Measurements from ENCODE around the gene FLT1.

Gene FLT1

GRCh38 chr13:28526876-28527275 is 31.9 kb upstream of the FLT1 start:
- Histone ChIP-seq H3K9me3 (ENCODE audit: control insufficient read depth in 1 of 2, low read length in 2 of 2) (no peaks in the 10 kb centered on the region), H3K27ac (ENCODE audit: low read length) (no peak overlapping the region), H3K4me1 (ENCODE audit: control insufficient read depth in 1 of 2, insufficient read depth in 2 of 2, low read length in 2 of 2) (peaks cover 9 to 12% of the 10 kb centered on the region in 2 donors), H3K4me3 (ENCODE audit: low read depth in 1 of 2, low read length in 2 of 2) (no peak overlapping the region), H3K27me3 (ENCODE audit: low read depth, low read length) (peaks cover 16% of the 10 kb centered on the region), H3K36me3 (ENCODE audit: control insufficient read depth in 1 of 2, insufficient read depth in 2 of 2, low read length in 2 of 2) (no peaks in the 10 kb centered on the region)

DNA sequence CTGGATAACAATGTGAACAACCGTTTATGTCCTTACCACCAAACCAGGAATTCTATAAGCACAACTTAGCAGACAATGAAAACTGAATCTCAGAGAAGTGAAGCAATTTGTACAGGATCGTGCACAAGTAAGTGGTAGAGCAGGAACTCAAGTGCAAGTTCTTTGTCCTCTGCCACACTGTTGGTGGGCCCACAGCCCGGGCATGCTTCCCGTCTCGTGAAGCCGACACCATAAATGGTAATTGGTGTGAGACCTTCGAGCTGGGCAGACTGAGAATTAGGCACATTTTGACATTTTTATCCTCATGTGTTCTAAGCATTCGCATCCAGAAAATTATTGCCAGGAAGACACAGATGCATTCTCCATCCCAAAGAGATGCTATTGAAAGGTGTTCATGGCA is 27.9 kb upstream of the FLT1 start:
- Histone ChIP-seq H3K27me3 (ENCODE audit: low read depth, low read length) (no peaks in the 10 kb centered on the region), H3K4me1 (ENCODE audit: control insufficient read depth in 1 of 2, insufficient read depth in 2 of 2, low read length in 2 of 2) (no peaks in the 10 kb centered on the region), H3K36me3 (ENCODE audit: control insufficient read depth in 1 of 2, insufficient read depth in 2 of 2, low read length in 2 of 2) (no peaks in the 10 kb centered on the region), H3K27ac (ENCODE audit: low read length) (no peak overlapping the region), H3K4me3 (ENCODE audit: low read depth in 1 of 2, low read length in 2 of 2) (no peak overlapping the region), H3K9me3 (ENCODE audit: control insufficient read depth in 1 of 2, low read length in 2 of 2) (no peaks in the 10 kb centered on the region)

DNA sequence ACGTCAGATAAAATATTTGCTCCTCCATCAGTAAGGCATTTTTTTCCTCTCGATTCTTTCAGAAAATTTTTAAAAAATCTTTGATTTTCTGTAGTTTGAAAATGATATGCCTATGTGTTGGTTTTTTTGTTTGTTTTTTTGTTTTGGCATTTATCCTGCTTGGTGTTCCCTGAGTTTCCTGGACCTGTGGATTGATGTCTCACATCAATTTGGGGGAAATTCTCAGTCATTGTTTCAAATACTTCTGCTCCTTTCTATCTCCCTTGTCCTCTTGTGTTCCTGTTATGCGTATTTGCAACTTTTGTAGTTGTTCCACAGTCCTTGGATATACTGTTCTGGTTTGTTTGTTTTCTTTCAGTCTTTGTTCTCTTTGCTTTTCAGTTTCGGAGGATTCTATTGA is 18.8 kb upstream of the FLT1 start:
- Histone ChIP-seq H3K27me3 (ENCODE audit: low read depth, low read length) (no peaks in the 10 kb centered on the region), H3K4me1 (ENCODE audit: control insufficient read depth in 1 of 2, insufficient read depth in 2 of 2, low read length in 2 of 2) (no peaks in the 10 kb centered on the region), H3K4me3 (ENCODE audit: low read depth in 1 of 2, low read length in 2 of 2) (no peak overlapping the region), H3K27ac (ENCODE audit: low read length) (no peak overlapping the region), H3K36me3 (ENCODE audit: control insufficient read depth in 1 of 2, insufficient read depth in 2 of 2, low read length in 2 of 2) (no peaks in the 10 kb centered on the region), H3K9me3 (ENCODE audit: control insufficient read depth in 1 of 2, low read length in 2 of 2) (no peaks in the 10 kb centered on the region)

GRCh38 chr13:28510542-28510941 is 15.6 kb upstream of the FLT1 start:
- no peak overlapping the region for H3K4me3 ChIP-seq (ENCODE audit: low read depth in 1 of 2, low read length in 2 of 2)
- H3K27me3 ChIP-seq (ENCODE audit: low read depth, low read length) = no peaks in the 10 kb centered on the region
- H3K36me3 ChIP-seq (ENCODE audit: control insufficient read depth in 1 of 2, insufficient read depth in 2 of 2, low read length in 2 of 2) = no peaks in the 10 kb centered on the region
- no peaks in the 10 kb centered on the region for H3K9me3 ChIP-seq (ENCODE audit: control insufficient read depth in 1 of 2, low read length in 2 of 2)
- H3K27ac ChIP-seq (ENCODE audit: low read length) = no peak overlapping the region
- no peaks in the 10 kb centered on the region for H3K4me1 ChIP-seq (ENCODE audit: control insufficient read depth in 1 of 2, insufficient read depth in 2 of 2, low read length in 2 of 2)

- Histone ChIP-seq H3K27ac (ENCODE audit: low read length) (no peak overlapping the region), H3K4me3 (ENCODE audit: low read depth in 1 of 2, low read length in 2 of 2) (no peak overlapping the region), H3K27me3 (ENCODE audit: low read depth, low read length) (no peaks in the 10 kb centered on the region), H3K36me3 (ENCODE audit: control insufficient read depth in 1 of 2, insufficient read depth in 2 of 2, low read length in 2 of 2) (no peaks in the 10 kb centered on the region), H3K9me3 (ENCODE audit: control insufficient read depth in 1 of 2, low read length in 2 of 2) (no peaks in the 10 kb centered on the region), H3K4me1 (ENCODE audit: control insufficient read depth in 1 of 2, insufficient read depth in 2 of 2, low read length in 2 of 2) (no peaks in the 10 kb centered on the region)
These were observed 15.1 kb upstream of the FLT1 start for GRCh38 chr13:28510066-28510465.

DNA sequence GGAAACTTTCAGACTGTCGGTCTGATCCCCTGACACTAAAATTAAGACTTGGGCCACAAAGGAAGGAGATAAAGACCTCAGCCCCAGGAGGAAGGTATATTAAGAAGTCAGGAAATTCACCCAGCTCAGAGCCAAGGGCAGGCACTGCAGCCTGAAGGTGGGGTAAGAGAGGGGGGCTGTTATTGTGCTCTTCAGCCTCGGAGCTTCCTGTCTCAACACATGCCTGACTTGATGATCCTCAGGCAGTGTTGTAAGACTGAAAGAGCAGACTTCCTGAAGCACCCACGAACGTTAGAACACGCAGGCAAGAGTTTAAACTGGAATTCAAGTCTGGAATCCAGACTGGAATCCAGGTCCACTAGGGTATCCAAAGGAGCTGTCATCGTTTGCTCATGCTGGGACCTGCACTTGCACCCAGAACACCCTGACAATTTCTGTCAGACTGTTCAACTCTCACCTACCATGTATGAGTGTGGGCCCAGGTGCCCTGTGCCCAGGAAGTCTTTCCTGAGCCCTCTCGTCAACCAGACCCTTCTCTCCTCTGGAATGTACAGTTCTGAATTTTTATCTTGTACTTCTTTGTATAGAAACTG is 10.7 kb upstream of the FLT1 start:
- Histone ChIP-seq H3K4me1 (ENCODE audit: control insufficient read depth in 1 of 2, insufficient read depth in 2 of 2, low read length in 2 of 2) (no peaks in the 10 kb centered on the region), H3K27ac (ENCODE audit: low read length) (no peak overlapping the region), H3K9me3 (ENCODE audit: control insufficient read depth in 1 of 2, low read length in 2 of 2) (no peaks in the 10 kb centered on the region), H3K36me3 (ENCODE audit: control insufficient read depth in 1 of 2, insufficient read depth in 2 of 2, low read length in 2 of 2) (no peaks in the 10 kb centered on the region), H3K27me3 (ENCODE audit: low read depth, low read length) (no peaks in the 10 kb centered on the region), H3K4me3 (ENCODE audit: low read depth in 1 of 2, low read length in 2 of 2) (no peak overlapping the region)

GRCh38 chr13:28503182-28503967 is 8.4 kb upstream of the FLT1 start:
- H3K9me3 ChIP-seq (ENCODE audit: control insufficient read depth in 1 of 2, low read length in 2 of 2) = no peaks in the 10 kb centered on the region
- no peaks in the 10 kb centered on the region for H3K4me1 ChIP-seq (ENCODE audit: control insufficient read depth in 1 of 2, insufficient read depth in 2 of 2, low read length in 2 of 2)
- no peak overlapping the region for H3K4me3 ChIP-seq (ENCODE audit: low read depth in 1 of 2, low read length in 2 of 2)
- no peaks in the 10 kb centered on the region for H3K27me3 ChIP-seq (ENCODE audit: low read depth, low read length)
- H3K27ac ChIP-seq (ENCODE audit: low read length) = no peak overlapping the region
- H3K36me3 ChIP-seq (ENCODE audit: control insufficient read depth in 1 of 2, insufficient read depth in 2 of 2, low read length in 2 of 2) = no peaks in the 10 kb centered on the region

- H3K4me3 ChIP-seq (ENCODE audit: low read depth in 1 of 2, low read length in 2 of 2) = no peak overlapping the region
- H3K27me3 ChIP-seq (ENCODE audit: low read depth, low read length) = peaks cover 3% of the 10 kb centered on the region
- H3K9me3 ChIP-seq (ENCODE audit: control insufficient read depth in 1 of 2, low read length in 2 of 2) = no peaks in the 10 kb centered on the region
- H3K36me3 ChIP-seq (ENCODE audit: control insufficient read depth in 1 of 2, insufficient read depth in 2 of 2, low read length in 2 of 2) = no peaks in the 10 kb centered on the region
- no peaks in the 10 kb centered on the region for H3K4me1 ChIP-seq (ENCODE audit: control insufficient read depth in 1 of 2, insufficient read depth in 2 of 2, low read length in 2 of 2)
- no peak overlapping the region for H3K27ac ChIP-seq (ENCODE audit: low read length)
These were observed 6.6 kb upstream of the FLT1 start for GRCh38 chr13:28501547-28501946.

- no peak overlapping the region for H3K27ac ChIP-seq (ENCODE audit: low read length)
- peaks cover 20% of the 10 kb centered on the region for H3K27me3 ChIP-seq (ENCODE audit: low read depth, low read length)
- no peaks in the 10 kb centered on the region for H3K36me3 ChIP-seq (ENCODE audit: control insufficient read depth in 1 of 2, insufficient read depth in 2 of 2, low read length in 2 of 2)
- no peaks in the 10 kb centered on the region for H3K9me3 ChIP-seq (ENCODE audit: control insufficient read depth in 1 of 2, low read length in 2 of 2)
- peaks cover 0 to 15% of the 10 kb centered on the region in 2 donors for H3K4me1 ChIP-seq (ENCODE audit: control insufficient read depth in 1 of 2, insufficient read depth in 2 of 2, low read length in 2 of 2)
- no peak overlapping the region for H3K4me3 ChIP-seq (ENCODE audit: low read depth in 1 of 2, low read length in 2 of 2)
These were observed 4.7 kb upstream of the FLT1 start for GRCh38 chr13:28499609-28500008.

GRCh38 chr13:28498481-28499115 is 3.7 kb upstream of the FLT1 start:
- peaks cover 30% of the 10 kb centered on the region for H3K27me3 ChIP-seq (ENCODE audit: low read depth, low read length)
- no peak overlapping the region for H3K4me3 ChIP-seq (ENCODE audit: low read depth in 1 of 2, low read length in 2 of 2)
- H3K27ac ChIP-seq (ENCODE audit: low read length) = no peak overlapping the region
- H3K4me1 ChIP-seq (ENCODE audit: control insufficient read depth in 1 of 2, insufficient read depth in 2 of 2, low read length in 2 of 2) = peaks cover 0 to 25% of the 10 kb centered on the region in 2 donors
- H3K9me3 ChIP-seq (ENCODE audit: control insufficient read depth in 1 of 2, low read length in 2 of 2) = no peaks in the 10 kb centered on the region
- no peaks in the 10 kb centered on the region for H3K36me3 ChIP-seq (ENCODE audit: control insufficient read depth in 1 of 2, insufficient read depth in 2 of 2, low read length in 2 of 2)

DNA sequence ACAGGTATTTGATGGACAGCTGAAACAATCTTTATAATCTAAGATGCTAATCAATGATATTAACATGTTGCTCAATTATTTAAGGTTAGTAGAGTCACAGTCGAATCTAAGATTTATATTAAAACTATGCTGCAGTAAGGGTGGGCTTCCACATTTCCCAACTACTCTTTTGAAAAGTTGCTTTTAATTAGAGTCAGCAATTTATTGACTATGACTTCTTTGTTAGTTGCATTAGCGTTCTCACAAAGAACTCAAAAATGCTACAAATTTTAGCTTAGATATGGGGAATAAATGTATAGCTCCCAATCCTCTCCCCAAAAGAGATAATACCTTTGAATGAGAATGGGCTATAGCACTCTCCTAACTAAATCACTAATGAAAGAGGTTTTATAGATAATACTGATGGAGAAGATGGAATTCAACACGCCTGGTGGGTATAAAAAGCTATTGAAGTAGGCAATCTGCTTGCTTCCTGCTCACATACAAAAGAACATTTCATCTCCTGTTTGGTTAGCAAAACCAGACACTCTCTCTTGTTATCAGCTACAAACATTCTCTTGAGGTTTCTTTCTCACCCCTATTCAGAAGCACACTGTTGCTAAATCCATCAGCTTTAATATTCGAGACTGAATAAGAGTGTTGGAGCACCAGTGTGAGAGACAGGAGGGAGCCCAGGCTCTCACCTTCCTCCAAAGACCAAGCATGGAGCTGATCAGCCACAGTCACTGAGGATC is 2.4 kb upstream of the FLT1 start:
- Histone ChIP-seq H3K9me3 (ENCODE audit: control insufficient read depth in 1 of 2, low read length in 2 of 2) (peaks cover 0 to 3% of the 10 kb centered on the region in 2 donors), H3K27ac (ENCODE audit: low read length) (no peak overlapping the region), H3K4me3 (ENCODE audit: low read depth in 1 of 2, low read length in 2 of 2) (no peak overlapping the region), H3K27me3 (ENCODE audit: low read depth, low read length) (peaks cover 43% of the 10 kb centered on the region), H3K4me1 (ENCODE audit: control insufficient read depth in 1 of 2, insufficient read depth in 2 of 2, low read length in 2 of 2) (peaks cover 0 to 28% of the 10 kb centered on the region in 2 donors), H3K36me3 (ENCODE audit: control insufficient read depth in 1 of 2, insufficient read depth in 2 of 2, low read length in 2 of 2) (no peaks in the 10 kb centered on the region)
